Measurements from ENCODE around the gene TBC1D30.

TBC1D30 gene

GRCh38 chr12:64890873-64891468, 66.5 kb downstream of the TBC1D30 start:
- Histone ChIP-seq H3K4me3 (no peak overlapping the region), H3K4me2 (no peak overlapping the region), H3K9me3 (replicated peaks in 1 of 11) (no peaks in the 10 kb centered on the region), H3K36me3 (no peaks in the 10 kb centered on the region), H3K9ac (no peak overlapping the region), H3K4me1 (no peaks in the 10 kb centered on the region), H3K27me3 (no peaks in the 10 kb centered on the region), H3K27ac (no peak overlapping the region), H4K20me1 (no peaks in the 10 kb centered on the region)
- no peak for TF ChIP-seq Cebpa-rat (IDR thresholded peaks at IDR 0.05)

DNA sequence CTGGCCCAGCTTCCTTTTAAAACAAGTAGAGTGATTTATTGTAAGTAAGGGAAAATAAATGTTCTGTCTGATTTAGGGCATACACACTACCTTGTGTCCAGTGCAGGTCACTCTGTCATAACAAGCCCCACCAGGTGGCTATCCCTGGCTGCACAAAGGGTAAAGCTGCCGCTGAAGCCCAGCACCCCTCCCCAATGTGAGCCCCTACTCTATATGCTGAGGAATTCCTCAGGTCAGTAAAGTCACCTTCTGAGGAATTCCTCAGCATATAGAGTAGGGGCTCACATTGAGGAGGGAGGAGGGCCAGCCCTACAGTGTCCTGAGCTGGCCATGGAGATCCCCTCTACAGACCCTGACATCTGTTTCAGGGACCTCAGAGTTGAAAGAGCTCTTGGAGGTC, 67.2 kb downstream of the TBC1D30 start:
- H3K27me3 ChIP-seq, result no peaks in the 10 kb centered on the region
- H3K4me2 ChIP-seq, result no peak overlapping the region
- no peaks in the 10 kb centered on the region for H3K36me3 ChIP-seq
- H3K9me3 ChIP-seq (replicated peaks in 1 of 11), result no peaks in the 10 kb centered on the region
- H3K4me3 ChIP-seq, result no peak overlapping the region
- no peak overlapping the region for H3K27ac ChIP-seq
- no peak for TF ChIP-seq Cebpa-rat (IDR thresholded peaks at IDR 0.05)
- no peak overlapping the region for H3K9ac ChIP-seq
- no peaks in the 10 kb centered on the region for H3K4me1 ChIP-seq
- H4K20me1 ChIP-seq, result no peaks in the 10 kb centered on the region

- Histone ChIP-seq H3K9ac (no peak overlapping the region), H3K9me3 (replicated peaks in 1 of 11) (0 out of 22 replicates have a peak, but pooled peaks cover 0 to under 1% (median 0%) of the 10 kb centered on the region in 11 experiments), H3K4me2 (no peak overlapping the region), H3K4me1 (no peaks in the 10 kb centered on the region), H4K20me1 (no peaks in the 10 kb centered on the region), H3K27ac (no peak overlapping the region), H3K36me3 (no peaks in the 10 kb centered on the region), H3K4me3 (no peak overlapping the region), H3K27me3 (no peaks in the 10 kb centered on the region)
- no peak for TF ChIP-seq Cebpa-rat (IDR thresholded peaks at IDR 0.05)
These were observed 68.1 kb downstream of the TBC1D30 start for GRCh38 chr12:64892561-64892960.

GRCh38 chr12:64893961-64894360, 69.5 kb downstream of the TBC1D30 start:
- no peak for TF ChIP-seq Cebpa-rat (IDR thresholded peaks at IDR 0.05)
- H3K4me3 ChIP-seq, result no peak overlapping the region
- no peaks in the 10 kb centered on the region for H3K36me3 ChIP-seq
- no peak overlapping the region for H3K9ac ChIP-seq
- no peak overlapping the region for H3K4me2 ChIP-seq
- no peaks in the 10 kb centered on the region for H3K4me1 ChIP-seq
- H3K9me3 ChIP-seq (replicated peaks in 1 of 11), result peaks cover 0 to 8% (median 0%) of the 10 kb centered on the region in 11 experiments; a peak in 1 of 22 replicates
- no peaks in the 10 kb centered on the region for H3K27me3 ChIP-seq
- no peaks in the 10 kb centered on the region for H4K20me1 ChIP-seq
- H3K27ac ChIP-seq, result no peak overlapping the region

DNA sequence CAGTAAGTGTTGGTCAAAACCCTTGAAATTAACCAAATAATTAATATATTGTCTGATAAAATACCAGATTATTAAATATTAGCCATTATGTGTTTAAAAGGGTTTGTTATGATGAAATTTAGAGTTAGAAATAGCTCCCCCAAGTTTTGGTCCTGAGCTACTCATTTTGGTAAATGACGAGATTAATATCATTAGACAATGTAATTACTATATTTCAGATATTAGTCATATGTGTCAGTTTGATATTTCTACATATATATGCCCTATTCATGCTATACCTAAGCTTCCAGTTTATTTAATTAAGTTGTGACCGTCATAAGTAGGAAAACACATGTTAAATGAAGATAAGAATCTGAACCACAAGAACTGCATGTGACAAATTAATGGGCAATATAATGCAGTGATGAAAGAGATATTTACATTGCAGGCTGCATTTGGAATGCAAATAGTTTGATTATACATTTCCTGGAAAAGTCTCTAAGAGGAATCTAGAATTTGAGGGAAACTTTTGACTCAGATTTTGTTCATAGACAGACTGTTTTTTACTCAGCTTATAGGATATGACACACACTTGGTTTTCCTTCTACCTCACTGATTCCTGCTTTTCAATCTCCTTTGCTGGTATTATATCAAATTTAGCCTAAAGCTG, 70.5 kb downstream of the TBC1D30 start:
- Histone ChIP-seq H4K20me1 (no peaks in the 10 kb centered on the region), H3K27me3 (no peaks in the 10 kb centered on the region), H3K4me1 (no peaks in the 10 kb centered on the region), H3K27ac (no peak overlapping the region), H3K4me2 (no peak overlapping the region), H3K4me3 (no peak overlapping the region), H3K9ac (no peak overlapping the region), H3K36me3 (no peaks in the 10 kb centered on the region), H3K9me3 (replicated peaks in 1 of 11) (peaks cover 0 to 8% (median 0%) of the 10 kb centered on the region in 11 experiments; a peak in 1 of 22 replicates)
- no peak for TF ChIP-seq Cebpa-rat (IDR thresholded peaks at IDR 0.05)

GRCh38 chr12:64895526-64895925, 71.1 kb downstream of the TBC1D30 start:
- H3K4me2 ChIP-seq, result no peak overlapping the region
- no peaks in the 10 kb centered on the region for H3K4me1 ChIP-seq
- no peaks in the 10 kb centered on the region for H3K27me3 ChIP-seq
- H3K4me3 ChIP-seq, result no peak overlapping the region
- H3K9ac ChIP-seq, result no peak overlapping the region
- H3K9me3 ChIP-seq (replicated peaks in 1 of 11), result peaks cover 0 to 8% (median 0%) of the 10 kb centered on the region in 11 experiments; a peak in 1 of 22 replicates
- no peak overlapping the region for H3K27ac ChIP-seq
- H3K36me3 ChIP-seq, result no peaks in the 10 kb centered on the region
- no peaks in the 10 kb centered on the region for H4K20me1 ChIP-seq
- no peak for TF ChIP-seq Cebpa-rat (IDR thresholded peaks at IDR 0.05)

DNA sequence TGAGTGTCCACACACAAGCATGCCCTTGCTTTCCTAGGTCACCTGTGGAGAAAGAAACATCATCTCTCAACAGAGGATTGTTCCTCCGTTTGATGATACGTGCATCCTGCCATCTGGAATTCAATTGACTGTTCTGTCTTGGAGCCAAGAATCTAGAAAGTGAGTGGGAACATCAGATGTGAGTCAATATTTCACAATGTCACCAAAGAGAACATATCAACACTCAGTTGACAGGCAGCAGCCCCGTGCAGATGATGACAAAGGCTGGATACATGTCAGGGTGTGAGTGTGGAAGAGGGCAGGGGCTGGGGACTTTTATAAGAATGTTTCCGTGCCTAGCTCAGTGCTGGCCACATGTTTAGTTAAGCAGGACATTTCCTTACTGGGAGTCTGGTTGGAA, 76.1 kb downstream of the TBC1D30 start:
- Histone ChIP-seq H4K20me1 (no peaks in the 10 kb centered on the region), H3K9me3 (replicated peaks in 1 of 11) (peaks cover 0 to 8% (median 0%) of the 10 kb centered on the region in 11 experiments; a peak in 1 of 22 replicates), H3K27me3 (no peaks in the 10 kb centered on the region), H3K4me3 (no peak overlapping the region), H3K4me1 (no peaks in the 10 kb centered on the region), H3K9ac (no peak overlapping the region), H3K27ac (no peak overlapping the region), H3K4me2 (no peak overlapping the region), H3K36me3 (no peaks in the 10 kb centered on the region)
- no peak for TF ChIP-seq Cebpa-rat (IDR thresholded peaks at IDR 0.05)

- no peak overlapping the region for H3K9ac ChIP-seq
- H3K4me2 ChIP-seq, result no peak overlapping the region
- H4K20me1 ChIP-seq, result no peaks in the 10 kb centered on the region
- no peak overlapping the region for H3K27ac ChIP-seq
- H3K27me3 ChIP-seq, result no peaks in the 10 kb centered on the region
- no peak overlapping the region for H3K4me3 ChIP-seq
- H3K9me3 ChIP-seq (replicated peaks in 1 of 11), result peaks cover 0 to 1% (median 0%) of the 10 kb centered on the region in 11 experiments; a peak in 1 of 22 replicates
- H3K36me3 ChIP-seq, result no peaks in the 10 kb centered on the region
- H3K4me1 ChIP-seq, result no peaks in the 10 kb centered on the region
- no peak for TF ChIP-seq Cebpa-rat (IDR thresholded peaks at IDR 0.05)
These were observed 79.2 kb downstream of the TBC1D30 start for GRCh38 chr12:64903479-64904152.

DNA sequence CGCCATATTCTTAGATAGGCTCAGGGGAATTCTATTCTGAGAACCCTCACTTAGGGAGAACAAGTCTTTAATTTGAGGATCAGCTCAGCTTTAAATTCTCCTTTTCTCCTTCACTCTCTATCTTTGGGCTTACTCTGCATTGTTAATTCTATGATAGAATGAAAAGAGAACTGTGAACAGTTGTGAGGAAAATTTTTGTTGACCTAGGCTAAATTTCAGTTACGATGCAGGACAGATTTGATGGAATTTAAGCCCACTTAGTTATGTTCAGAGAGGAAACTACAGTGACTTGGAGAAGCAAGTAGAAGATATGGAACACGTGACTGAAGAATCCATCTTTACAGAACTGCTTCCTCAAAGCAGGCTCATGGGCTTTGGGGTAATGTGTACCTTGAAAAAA, 82.7 kb downstream of the TBC1D30 start:
- no peaks in the 10 kb centered on the region for H3K27me3 ChIP-seq
- no peaks in the 10 kb centered on the region for H4K20me1 ChIP-seq
- H3K4me1 ChIP-seq, result peaks cover 0 to 13% (median 8%) of the 10 kb centered on the region in 10 experiments; a peak in 16 of 20 replicates
- no peak overlapping the region for H3K9ac ChIP-seq
- no peak overlapping the region for H3K27ac ChIP-seq
- H3K4me3 ChIP-seq, result no peak overlapping the region
- no peaks in the 10 kb centered on the region for H3K9me3 ChIP-seq (replicated peaks in 1 of 11)
- no peak overlapping the region for H3K4me2 ChIP-seq
- H3K36me3 ChIP-seq, result no peaks in the 10 kb centered on the region
- TF ChIP-seq Cebpa-rat (IDR thresholded peaks at IDR 0.05), result no peak

All from BLaER1 treated with 17β-estradiol and CSF1 and Interleukin-3, amounts not matched to agents 10 nM and 100 nM (cell line).